ENCODE data around the gene MYO3A. TPM values are rescaled to one million over a fixed set of nuclear protein-coding genes. Genes with fewer than 3 reads are reported as not detected.

Gene MYO3A
- total RNA-seq, 1 experiment from 2014 or later = not detected

DNA sequence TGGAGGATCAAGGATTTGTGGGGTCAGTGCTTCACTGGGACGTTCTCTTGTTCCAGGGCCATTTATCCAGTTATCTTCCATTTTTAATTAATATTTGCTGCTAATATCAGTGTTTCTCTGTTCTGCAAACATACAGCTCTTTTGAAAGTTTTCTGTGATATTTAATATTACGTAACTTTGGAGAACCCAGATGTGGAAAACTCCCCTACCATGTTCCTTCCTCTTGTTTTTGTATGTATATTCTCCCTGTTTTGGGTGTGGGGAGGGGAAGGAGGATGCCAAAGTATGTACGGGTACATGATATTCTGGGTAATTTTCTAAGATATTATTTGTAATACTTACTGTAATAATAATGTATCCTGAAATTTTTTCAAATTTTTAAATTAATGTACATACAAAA lies 55.9 kb downstream of the MYO3A start:
- no TSS peak for BruUV-seq (replicated peaks)

DNA sequence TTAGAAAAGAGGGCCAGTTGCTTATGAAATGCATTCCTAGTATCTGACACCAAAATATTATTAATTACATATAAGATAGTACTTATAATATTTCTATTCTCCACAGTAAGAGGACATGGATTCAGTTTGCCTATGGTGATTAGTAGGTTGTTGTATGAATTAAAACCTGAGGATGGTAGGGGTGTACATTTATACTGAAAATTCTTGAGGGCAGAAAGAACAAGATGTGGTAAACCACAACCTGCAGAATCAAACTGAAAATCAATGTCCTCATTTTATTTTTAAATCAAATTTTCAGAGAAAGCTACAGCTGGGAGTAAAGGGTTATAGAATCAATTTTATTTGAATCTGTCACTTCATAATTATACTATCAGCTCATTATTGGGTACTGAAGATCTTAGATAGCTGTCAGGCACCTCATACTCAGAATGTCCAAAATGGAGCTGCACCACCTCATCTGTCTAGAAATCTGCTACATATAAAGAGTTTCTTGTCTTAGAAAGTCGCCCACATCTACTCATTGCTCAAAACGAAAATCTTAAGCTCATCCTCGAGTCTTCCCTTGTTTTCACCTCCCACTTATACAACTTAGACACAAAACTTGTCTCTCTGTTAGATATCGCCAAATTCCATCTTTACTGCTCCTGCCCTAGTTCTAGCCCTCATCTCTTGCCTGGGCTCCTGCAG lies 65.4 kb downstream of the MYO3A start:
- H3K9me3 ChIP-seq (ENCODE audit: control insufficient read depth, insufficient read depth, low read depth, low read length) = no peaks in the 10 kb centered on the region
- no TSS peak for BruUV-seq (replicated peaks)
- ChIA-PET POLR2A (no interaction called here), CTCF (no interaction called here)
- no peak overlapping the region for H3K4me3 ChIP-seq (ENCODE audit: low read depth in 2 of 2, low read length in 2 of 2)
- no peak overlapping the region for H3K27ac ChIP-seq (ENCODE audit: low read length)
- intact Hi-C loops (cut with micrococcal nuclease; ENCODE audit: unreplicated experiment) = no loop called here
- TF ChIP-seq, protein P1, sequence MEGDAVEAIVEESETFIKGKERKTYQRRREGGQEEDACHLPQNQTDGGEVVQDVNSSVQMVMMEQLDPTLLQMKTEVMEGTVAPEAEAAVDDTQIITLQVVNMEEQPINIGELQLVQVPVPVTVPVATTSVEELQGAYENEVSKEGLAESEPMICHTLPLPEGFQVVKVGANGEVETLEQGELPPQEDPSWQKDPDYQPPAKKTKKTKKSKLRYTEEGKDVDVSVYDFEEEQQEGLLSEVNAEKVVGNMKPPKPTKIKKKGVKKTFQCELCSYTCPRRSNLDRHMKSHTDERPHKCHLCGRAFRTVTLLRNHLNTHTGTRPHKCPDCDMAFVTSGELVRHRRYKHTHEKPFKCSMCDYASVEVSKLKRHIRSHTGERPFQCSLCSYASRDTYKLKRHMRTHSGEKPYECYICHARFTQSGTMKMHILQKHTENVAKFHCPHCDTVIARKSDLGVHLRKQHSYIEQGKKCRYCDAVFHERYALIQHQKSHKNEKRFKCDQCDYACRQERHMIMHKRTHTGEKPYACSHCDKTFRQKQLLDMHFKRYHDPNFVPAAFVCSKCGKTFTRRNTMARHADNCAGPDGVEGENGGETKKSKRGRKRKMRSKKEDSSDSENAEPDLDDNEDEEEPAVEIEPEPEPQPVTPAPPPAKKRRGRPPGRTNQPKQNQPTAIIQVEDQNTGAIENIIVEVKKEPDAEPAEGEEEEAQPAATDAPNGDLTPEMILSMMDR (IDR thresholded peaks at IDR 0.05) = no peak
- TF ChIP-seq REST (IDR thresholded peaks at IDR 0.05; ENCODE audit: insufficient read depth in 1 of 2, low read depth in 2 of 2, low read length in 1 of 2) (no peak), POLR2AphosphoS5 (IDR thresholded peaks at IDR 0.05; ENCODE audit: low read depth, low read length) (no peak), TCF7L2 (IDR thresholded peaks at IDR 0.05; ENCODE audit: low read depth, low read length) (no peak), SIN3A (IDR thresholded peaks at IDR 0.05; ENCODE audit: borderline replicate concordance, insufficient read depth, low read depth, low read length) (no peak)
- H3K27me3 ChIP-seq (ENCODE audit: control insufficient read depth, insufficient read depth, low read length) = no peaks in the 10 kb centered on the region
- ATAC-seq (no peak), DNase-seq (ENCODE audit: low read depth, low spot score) (no peak)
- in situ Hi-C loops (cut with HindIII; ENCODE audit: low pct_unique_long_range_greater_than_20kb, low sequenced_read_pairs) = no loop called here
- H3K4me1 ChIP-seq (ENCODE audit: control insufficient read depth, insufficient read depth, low read length) = no peaks in the 10 kb centered on the region
- no peaks in the 10 kb centered on the region for H3K36me3 ChIP-seq (ENCODE audit: control insufficient read depth, insufficient read depth, low read length)

More for the DNA sequence above, 55.9 kb downstream of the MYO3A start:
- H3K4me1 ChIP-seq (ENCODE audit: control insufficient read depth, insufficient read depth, low read length) = no peaks in the 10 kb centered on the region
- no peak overlapping the region for H3K27ac ChIP-seq (ENCODE audit: low read length)
- no peaks in the 10 kb centered on the region for H3K27me3 ChIP-seq (ENCODE audit: control insufficient read depth, insufficient read depth, low read length)
- POLR2A ChIA-PET = no interaction called here
- CTCF ChIA-PET = no interaction called here
- TF ChIP-seq, protein P1 (IDR thresholded peaks at IDR 0.05) = no peak
- no peaks in the 10 kb centered on the region for H3K36me3 ChIP-seq (ENCODE audit: control insufficient read depth, insufficient read depth, low read length)
- H3K9me3 ChIP-seq (ENCODE audit: control insufficient read depth, insufficient read depth, low read depth, low read length) = no peaks in the 10 kb centered on the region
- in situ Hi-C loops (cut with HindIII; ENCODE audit: low pct_unique_long_range_greater_than_20kb, low sequenced_read_pairs) (no loop called here), intact Hi-C loops (cut with micrococcal nuclease; ENCODE audit: unreplicated experiment) (no loop called here)
- H3K4me3 ChIP-seq (ENCODE audit: low read depth in 2 of 2, low read length in 2 of 2) = no peak overlapping the region
- DNase-seq (ENCODE audit: low read depth, low spot score) (no peak), ATAC-seq (no peak)
